ENCODE results near the gene RASEF.
"Not testable (repeated sequence)": the region's sequence is repeated elsewhere in the genome, so short reads cannot be mapped to it uniquely, and the experiment has no call there.

Gene RASEF

GRCh38 chr9:83062651-83063527 is at the start of gene RASEF:
Gene RASEF, minus strand, starts transcription at chr9:83063142. Its CDS starts 275 bp downstream, at chr9:83062867.
- no peak for DNase-seq

GRCh38 chr9:83111169-83111568 is 48.2 kb upstream of the RASEF start:
- no peak for DNase-seq

DNA sequence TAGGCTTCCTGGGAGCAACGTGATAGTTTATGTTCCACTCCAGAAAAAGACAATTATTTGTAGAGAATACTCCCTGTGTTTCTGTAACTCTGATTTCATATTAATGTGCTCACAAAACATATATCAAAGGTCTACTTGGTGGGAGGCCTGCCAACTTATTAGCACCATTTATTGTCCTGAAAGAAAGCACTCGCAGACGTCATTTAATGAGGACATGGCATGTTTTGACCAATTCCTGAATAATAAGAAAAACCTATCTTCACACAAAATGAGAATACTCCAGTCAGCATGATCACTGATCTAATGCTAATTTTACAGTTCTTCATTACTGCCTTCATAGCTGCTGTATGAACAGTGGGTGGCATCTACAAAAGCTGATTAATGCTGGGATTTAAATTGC is 46.4 kb upstream of the RASEF start:
- no peak for DNase-seq

- no peak for DNase-seq
Observed at GRCh38 chr9:83108208-83108607, 45.3 kb upstream of the RASEF start.

GRCh38 chr9:83106772-83107171 is 43.8 kb upstream of the RASEF start:
- no peak for DNase-seq

GRCh38 chr9:83106263-83106662 is 43.3 kb upstream of the RASEF start:
- no peak for DNase-seq

DNA sequence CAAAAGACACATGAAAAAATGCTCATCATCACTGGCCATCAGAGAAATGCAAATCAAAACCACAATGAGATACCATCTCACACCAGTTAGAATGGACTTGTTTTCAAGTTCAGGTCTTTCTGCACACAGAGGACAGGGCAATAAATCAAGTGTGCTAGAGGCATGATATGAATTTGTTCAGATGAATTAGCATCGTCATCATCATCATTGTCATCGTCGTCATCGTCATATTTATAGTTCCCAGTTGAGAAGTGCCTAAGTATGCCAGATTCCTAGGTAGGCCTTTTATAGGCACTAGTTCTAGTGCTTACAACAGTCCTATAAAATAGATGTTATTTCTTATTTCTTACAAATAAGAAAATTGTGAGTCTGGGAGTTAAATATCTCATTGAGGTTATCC is 34.7 kb upstream of the RASEF start:
- no peak for DNase-seq

DNA sequence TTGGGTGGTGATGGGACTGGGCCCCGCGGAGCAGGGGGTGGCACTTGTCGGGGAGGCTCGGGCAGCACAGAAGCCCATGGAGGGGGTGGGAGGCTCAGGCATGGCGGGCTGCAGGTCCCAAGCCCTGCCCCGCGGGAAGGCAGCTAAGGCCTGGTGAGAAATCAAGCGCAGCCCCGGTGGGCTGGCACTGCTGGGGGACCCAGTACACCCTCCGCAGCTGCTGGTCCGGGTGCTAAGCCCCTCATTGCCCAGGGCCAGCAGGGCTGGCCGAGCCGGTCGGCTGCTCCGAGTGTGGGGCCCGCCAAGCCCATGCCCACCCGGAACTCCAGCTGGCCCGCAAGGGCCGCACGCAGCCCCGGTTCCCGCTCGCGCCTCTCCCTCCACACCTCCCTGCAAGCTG is 30.4 kb upstream of the RASEF start:
- DNase-seq, result not testable (repeated sequence)

- DNase-seq, result no peak
Observed at GRCh38 chr9:83081846-83082245, 18.9 kb upstream of the RASEF start.

DNA sequence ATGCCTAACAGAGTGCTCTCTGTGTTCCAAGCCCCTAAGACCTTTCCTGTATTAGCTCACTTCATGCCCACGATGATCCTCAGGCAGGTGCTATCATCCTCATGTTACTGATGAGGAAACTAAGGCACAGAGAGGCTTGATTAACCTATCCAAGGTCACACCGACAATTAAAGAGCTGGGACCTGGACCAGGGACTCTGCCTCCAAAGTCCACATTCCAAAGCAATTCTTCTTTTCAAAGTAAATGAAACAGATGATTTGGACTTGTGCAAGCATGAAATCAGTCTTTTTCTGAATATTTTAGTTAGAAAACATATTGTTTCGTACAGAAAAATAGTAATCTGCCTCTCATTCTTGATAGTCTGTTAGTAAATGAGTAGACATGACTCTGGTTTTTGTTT is 18.1 kb upstream of the RASEF start:
- no peak for DNase-seq

- not testable (repeated sequence) for DNase-seq
Observed at GRCh38 chr9:83075932-83076331, 13.0 kb upstream of the RASEF start.

DNA sequence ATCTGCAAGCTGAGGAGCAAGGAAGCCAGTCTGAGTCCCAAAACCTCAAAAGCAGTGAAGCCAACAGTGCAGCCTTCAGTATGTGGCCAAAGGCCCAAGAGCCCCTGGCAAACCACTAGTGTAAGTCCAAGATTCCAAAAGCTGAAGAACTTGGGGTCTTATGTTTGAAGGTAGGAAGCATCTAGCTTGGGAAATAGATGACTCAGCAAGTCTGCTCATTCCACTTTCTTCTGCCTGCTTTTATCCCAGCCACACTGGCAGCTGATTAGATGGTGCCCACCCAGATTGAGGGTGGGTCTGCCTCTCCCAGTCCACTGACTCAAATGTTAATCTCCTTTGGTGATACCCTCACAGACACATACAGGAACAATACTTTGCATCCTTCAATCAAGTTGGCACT is 9.6 kb upstream of the RASEF start:
- not testable (repeated sequence) for DNase-seq

DNA sequence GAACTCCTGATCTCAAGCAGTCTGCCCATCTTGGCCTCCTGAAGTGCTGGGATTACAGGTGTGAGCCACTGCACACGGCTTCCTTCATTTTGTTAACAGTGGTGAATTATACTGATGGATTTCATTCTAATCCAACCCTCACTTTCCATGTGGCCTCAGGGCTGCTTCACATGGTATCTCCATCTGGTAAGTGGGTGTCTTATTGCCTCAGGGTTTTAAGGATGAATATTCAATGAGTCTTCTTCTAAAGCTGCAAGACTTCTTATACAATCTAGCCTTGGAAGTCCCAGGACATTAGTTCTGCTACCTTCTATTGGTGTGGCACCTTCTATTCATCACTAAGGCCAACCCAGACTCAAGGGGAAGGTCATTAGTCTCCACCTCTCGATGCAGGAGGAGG is 8.7 kb upstream of the RASEF start:
- DNase-seq, result no peak

DNA sequence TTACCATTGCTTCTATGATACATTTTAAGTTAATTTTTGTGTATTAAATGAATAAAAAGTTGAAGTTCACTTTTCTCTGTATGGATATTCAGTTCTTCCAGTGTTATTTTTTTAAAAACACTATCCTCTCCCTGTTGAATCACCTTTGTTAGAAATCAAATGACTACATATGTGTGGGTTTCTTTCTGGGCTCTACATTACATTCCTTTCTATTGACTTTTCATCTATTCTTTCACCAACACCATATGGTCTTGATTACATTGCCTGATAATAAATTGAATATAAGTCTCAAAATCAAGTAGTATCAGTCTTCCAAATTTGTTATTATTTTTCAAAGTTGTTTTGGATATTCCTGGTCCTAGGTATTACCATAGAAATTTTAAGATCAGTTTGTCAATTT is 7.3 kb upstream of the RASEF start:
- DNase-seq, result no peak

GRCh38 chr9:83069651-83070050 is 6.7 kb upstream of the RASEF start:
- DNase-seq, result no peak

GRCh38 chr9:83068414-83068813 is 5.5 kb upstream of the RASEF start:
- no peak for DNase-seq

- DNase-seq, result no peak
Observed at GRCh38 chr9:83067579-83067978, 4.6 kb upstream of the RASEF start.

DNA sequence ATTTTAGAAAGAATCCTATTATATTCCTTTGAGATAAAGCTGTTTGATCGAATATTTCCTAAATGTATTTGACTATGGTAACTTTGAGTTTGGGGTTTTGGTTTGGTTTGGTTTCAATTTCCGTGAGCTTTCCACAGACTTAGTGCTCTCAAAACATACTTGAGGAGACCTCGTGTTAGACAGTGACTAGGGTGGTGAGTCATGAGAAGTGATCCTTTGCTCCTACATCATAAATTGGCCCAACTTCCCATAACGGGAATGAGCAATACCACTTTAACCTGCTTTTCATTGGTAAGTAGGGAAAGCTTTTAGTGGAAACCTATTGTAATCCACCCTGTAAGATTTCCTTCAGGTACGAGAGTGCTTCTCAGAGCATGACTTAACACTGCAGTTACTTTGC is 3.8 kb upstream of the RASEF start:
- no peak for DNase-seq

GRCh38 chr9:83065233-83065632 is 2.3 kb upstream of the RASEF start:
- no peak for DNase-seq

DNA sequence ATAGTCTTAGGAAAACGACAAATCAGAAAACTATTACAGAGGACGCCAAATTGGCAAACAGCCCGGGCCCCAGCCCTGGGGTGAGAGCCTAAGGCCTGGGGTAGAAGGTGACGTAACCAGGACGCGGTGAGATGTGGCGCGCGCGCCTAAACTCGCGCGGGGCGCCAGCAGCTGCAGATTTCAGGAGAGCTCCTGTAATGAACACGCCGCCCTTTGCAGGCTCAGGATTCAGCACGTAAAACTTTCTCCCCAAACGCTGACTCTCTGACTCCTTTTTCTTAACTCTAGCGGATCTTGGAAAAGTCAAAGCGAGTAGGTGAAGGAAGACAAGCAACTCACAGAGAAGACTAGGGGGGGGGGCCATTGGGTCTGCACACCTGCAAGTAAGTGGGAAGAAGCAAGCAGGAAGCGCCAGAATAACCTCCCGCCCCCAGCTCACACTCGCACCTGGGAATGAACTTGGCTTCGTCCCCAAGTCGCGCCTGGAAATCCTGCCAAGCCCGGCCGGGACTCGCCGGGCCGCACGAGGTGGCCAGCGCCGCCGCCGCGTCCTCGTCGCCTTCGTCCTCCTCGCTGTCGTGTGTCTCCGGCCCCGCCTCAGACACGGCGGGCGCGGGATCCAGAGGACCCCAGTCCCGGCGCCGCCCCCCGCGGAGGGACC is 822 bp downstream of the RASEF start:
- no peak for DNase-seq

- no peak for DNase-seq
Observed at GRCh38 chr9:83061036-83061435, 1.9 kb downstream of the RASEF start.

- DNase-seq, result no peak
Observed at GRCh38 chr9:83060556-83060955, 2.4 kb downstream of the RASEF start.

DNA sequence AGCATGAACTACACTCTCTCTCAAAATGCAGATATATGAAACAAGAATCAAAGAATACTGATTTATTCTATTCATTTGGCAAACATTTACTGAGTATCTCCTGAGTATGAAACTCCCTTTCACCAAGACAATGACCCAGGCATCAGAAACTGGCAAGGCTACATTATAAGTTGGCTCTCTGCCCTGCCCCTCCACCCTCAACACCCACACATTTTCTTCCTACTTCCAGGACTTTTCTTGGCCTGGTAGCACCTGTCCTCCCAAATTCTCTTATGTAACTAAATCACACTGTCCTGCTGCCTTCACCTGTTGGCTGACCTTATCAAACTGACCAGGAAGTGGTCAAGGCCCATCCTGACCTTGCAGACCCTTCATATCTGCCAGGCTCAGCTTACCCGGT is 3.5 kb downstream of the RASEF start:
- no peak for DNase-seq

- DNase-seq, result no peak
Observed at GRCh38 chr9:83056911-83057310, 6.0 kb downstream of the RASEF start.

GRCh38 chr9:83056174-83056573 is 6.8 kb downstream of the RASEF start:
- DNase-seq, result no peak
